Measurements from ENCODE around the gene DPH7.
"Not testable (repeated sequence)": the region's sequence is repeated elsewhere in the genome, so short reads cannot be mapped to it uniquely, and the experiment has no call there.

The DPH7 gene

GRCh38 chr9:137603879-137604278 lies 25.2 kb upstream of the DPH7 start:
- no peaks in the 10 kb centered on the region for H3K27me3 ChIP-seq (ENCODE audit: control insufficient read depth, insufficient read depth, low read length)
- peaks cover 22% of the 10 kb centered on the region for H3K4me1 ChIP-seq (ENCODE audit: control insufficient read depth, insufficient read depth, low read length)
- H3K4me3 ChIP-seq (ENCODE audit: low read length): no peak overlapping the region
- peaks cover 3% of the 10 kb centered on the region for H3K36me3 ChIP-seq (ENCODE audit: control insufficient read depth, insufficient read depth, low read length)
- H3K9ac ChIP-seq (ENCODE audit: low read length): no peak overlapping the region
- H3K9me3 ChIP-seq (ENCODE audit: control insufficient read depth, low read length): no peaks in the 10 kb centered on the region

DNA sequence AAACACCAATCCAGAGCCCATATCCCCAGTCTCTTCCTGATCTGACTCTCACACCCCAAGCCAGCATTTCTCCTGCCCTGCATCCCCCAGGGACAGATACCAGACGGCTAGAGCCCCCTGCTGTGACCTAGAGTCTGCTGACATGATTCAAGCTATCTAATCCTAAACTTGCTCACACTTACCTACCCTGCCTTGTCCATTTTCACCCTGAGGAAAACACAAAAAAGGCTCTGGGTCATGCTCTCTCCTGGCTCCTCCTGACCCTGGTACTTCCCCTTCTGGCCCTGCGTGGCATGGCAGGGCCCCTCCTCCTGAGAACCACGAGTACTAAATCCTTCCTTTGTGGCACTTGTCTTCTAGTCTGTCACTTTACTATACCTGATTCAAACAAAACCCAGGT lies 23.9 kb upstream of the DPH7 start:
- Histone ChIP-seq H3K4me1 (ENCODE audit: control insufficient read depth, insufficient read depth, low read length) (peaks cover 16% of the 10 kb centered on the region), H3K27me3 (ENCODE audit: control insufficient read depth, insufficient read depth, low read length) (no peaks in the 10 kb centered on the region), H3K9me3 (ENCODE audit: control insufficient read depth, low read length) (no peaks in the 10 kb centered on the region), H3K36me3 (ENCODE audit: control insufficient read depth, insufficient read depth, low read length) (no peaks in the 10 kb centered on the region), H3K9ac (ENCODE audit: low read length) (no peak overlapping the region), H3K4me3 (ENCODE audit: low read length) (no peak overlapping the region)

DNA sequence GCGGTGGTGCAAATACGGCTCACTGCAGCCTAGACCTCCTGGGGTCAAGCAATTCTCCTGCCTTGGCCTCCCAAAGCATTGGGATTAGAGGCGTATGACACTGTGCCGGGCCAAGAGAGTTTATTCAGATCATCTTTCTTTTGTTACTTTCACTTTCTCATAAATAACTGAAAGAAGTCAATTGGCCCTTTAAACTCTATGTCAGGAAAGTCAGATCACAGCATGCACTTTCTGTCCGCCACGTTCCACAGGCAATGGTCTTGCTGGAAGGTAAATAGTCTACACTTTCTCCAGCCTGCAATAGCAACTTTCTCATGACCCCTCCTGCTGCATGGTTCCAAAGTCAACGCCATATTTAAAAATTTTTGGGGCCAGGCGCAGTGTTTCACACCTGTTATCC lies 20.2 kb upstream of the DPH7 start:
- Histone ChIP-seq H3K9me3 (ENCODE audit: control insufficient read depth, low read length) (no peaks in the 10 kb centered on the region), H3K27me3 (ENCODE audit: control insufficient read depth, insufficient read depth, low read length) (no peaks in the 10 kb centered on the region), H3K36me3 (ENCODE audit: control insufficient read depth, insufficient read depth, low read length) (no peaks in the 10 kb centered on the region), H3K4me3 (ENCODE audit: low read length) (no peak overlapping the region), H3K4me1 (ENCODE audit: control insufficient read depth, insufficient read depth, low read length) (peaks cover 3% of the 10 kb centered on the region), H3K9ac (ENCODE audit: low read length) (no peak overlapping the region)

DNA sequence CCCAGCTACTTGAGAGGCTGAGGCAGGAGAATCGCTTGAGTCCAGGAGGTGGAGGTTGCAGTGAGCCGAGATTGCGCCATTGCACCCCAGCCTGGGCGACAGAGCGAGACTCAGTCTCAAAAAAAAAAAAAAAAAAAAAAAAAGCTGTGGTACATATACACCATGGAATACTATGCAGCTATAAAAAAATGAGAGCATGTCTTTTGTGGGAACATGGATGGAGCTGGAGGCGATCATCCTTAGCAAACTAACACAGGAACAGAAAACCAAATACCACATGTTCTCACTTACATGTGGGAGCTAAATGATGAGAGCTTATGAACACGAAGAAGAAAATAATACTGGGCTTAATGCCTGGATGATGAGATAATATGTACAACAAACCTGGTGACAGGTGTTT lies 17.9 kb upstream of the DPH7 start:
- not testable (repeated sequence) for H3K9me3 ChIP-seq (ENCODE audit: control insufficient read depth, low read length); H3K9ac ChIP-seq (ENCODE audit: low read length); H3K4me3 ChIP-seq (ENCODE audit: low read length); H3K27me3 ChIP-seq (ENCODE audit: control insufficient read depth, insufficient read depth, low read length); H3K36me3 ChIP-seq (ENCODE audit: control insufficient read depth, insufficient read depth, low read length)
- H3K4me1 ChIP-seq (ENCODE audit: control insufficient read depth, insufficient read depth, low read length): peaks cover 20% of the 10 kb centered on the region

- Histone ChIP-seq H3K9me3 (ENCODE audit: control insufficient read depth, low read length) (no peaks in the 10 kb centered on the region), H3K4me3 (ENCODE audit: low read length) (no peak overlapping the region), H3K9ac (ENCODE audit: low read length) (no peak overlapping the region), H3K27me3 (ENCODE audit: control insufficient read depth, insufficient read depth, low read length) (no peaks in the 10 kb centered on the region), H3K4me1 (ENCODE audit: control insufficient read depth, insufficient read depth, low read length) (peaks cover 31% of the 10 kb centered on the region), H3K36me3 (ENCODE audit: control insufficient read depth, insufficient read depth, low read length) (no peaks in the 10 kb centered on the region)
These were observed 14.5 kb upstream of the DPH7 start for GRCh38 chr9:137593176-137593575.

GRCh38 chr9:137592767-137593166 lies 14.0 kb upstream of the DPH7 start:
- Histone ChIP-seq H3K4me1 (ENCODE audit: control insufficient read depth, insufficient read depth, low read length) (peaks cover 31% of the 10 kb centered on the region), H3K9ac (ENCODE audit: low read length) (no peak overlapping the region)

GRCh38 chr9:137590469-137591383 lies 12.0 kb upstream of the DPH7 start, which contains the start of gene ZMYND19:
ZMYND19 (minus strand) TSS chr9:137590512; CDS start chr9:137590263, 249 bp downstream.
- Histone ChIP-seq H3K4me1 (ENCODE audit: control insufficient read depth, insufficient read depth, low read length) (peaks cover 31% of the 10 kb centered on the region), H3K27me3 (ENCODE audit: control insufficient read depth, insufficient read depth, low read length) (no peaks in the 10 kb centered on the region), H3K4me3 (ENCODE audit: low read length) (no peak within 1 kb of the TSS), H3K9ac (ENCODE audit: low read length) (peak within 1 kb of the TSS; percentile 64), H3K36me3 (ENCODE audit: control insufficient read depth, insufficient read depth, low read length) (peaks cover 4% of the 10 kb centered on the region), H3K9me3 (ENCODE audit: control insufficient read depth, low read length) (no peaks in the 10 kb centered on the region)

More at GRCh38 chr9:137592767-137593166, 14.0 kb upstream of the DPH7 start:
- Histone ChIP-seq H3K4me3 (ENCODE audit: low read length) (no peak overlapping the region), H3K9me3 (ENCODE audit: control insufficient read depth, low read length) (no peaks in the 10 kb centered on the region), H3K27me3 (ENCODE audit: control insufficient read depth, insufficient read depth, low read length) (no peaks in the 10 kb centered on the region), H3K36me3 (ENCODE audit: control insufficient read depth, insufficient read depth, low read length) (no peaks in the 10 kb centered on the region)

DNA sequence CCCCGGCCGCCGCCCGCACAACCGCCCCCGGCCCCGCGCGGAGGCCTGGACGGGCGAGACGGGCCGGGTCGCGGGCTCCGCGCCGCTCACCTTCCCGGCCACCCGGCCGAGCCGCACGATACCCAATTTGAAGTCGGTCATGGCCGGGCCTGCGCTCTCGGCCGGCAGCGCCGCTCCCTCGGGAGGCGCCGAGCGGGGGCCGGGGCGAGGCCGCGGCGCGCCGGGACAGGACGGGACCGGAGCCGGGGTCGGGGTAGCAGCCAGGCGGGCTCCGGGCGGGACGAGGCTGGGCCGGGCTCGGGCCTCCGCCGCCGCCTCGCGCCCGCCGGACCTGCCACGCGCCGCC lies 11.4 kb upstream of the DPH7 start:
- H3K4me3 ChIP-seq (ENCODE audit: low read length): no peak overlapping the region
- H3K9me3 ChIP-seq (ENCODE audit: control insufficient read depth, low read length): no peaks in the 10 kb centered on the region
- H3K4me1 ChIP-seq (ENCODE audit: control insufficient read depth, insufficient read depth, low read length): peaks cover 31% of the 10 kb centered on the region
- H3K9ac ChIP-seq (ENCODE audit: low read length): no peak overlapping the region
- H3K36me3 ChIP-seq (ENCODE audit: control insufficient read depth, insufficient read depth, low read length): peaks cover 4% of the 10 kb centered on the region
- H3K27me3 ChIP-seq (ENCODE audit: control insufficient read depth, insufficient read depth, low read length): no peaks in the 10 kb centered on the region

DNA sequence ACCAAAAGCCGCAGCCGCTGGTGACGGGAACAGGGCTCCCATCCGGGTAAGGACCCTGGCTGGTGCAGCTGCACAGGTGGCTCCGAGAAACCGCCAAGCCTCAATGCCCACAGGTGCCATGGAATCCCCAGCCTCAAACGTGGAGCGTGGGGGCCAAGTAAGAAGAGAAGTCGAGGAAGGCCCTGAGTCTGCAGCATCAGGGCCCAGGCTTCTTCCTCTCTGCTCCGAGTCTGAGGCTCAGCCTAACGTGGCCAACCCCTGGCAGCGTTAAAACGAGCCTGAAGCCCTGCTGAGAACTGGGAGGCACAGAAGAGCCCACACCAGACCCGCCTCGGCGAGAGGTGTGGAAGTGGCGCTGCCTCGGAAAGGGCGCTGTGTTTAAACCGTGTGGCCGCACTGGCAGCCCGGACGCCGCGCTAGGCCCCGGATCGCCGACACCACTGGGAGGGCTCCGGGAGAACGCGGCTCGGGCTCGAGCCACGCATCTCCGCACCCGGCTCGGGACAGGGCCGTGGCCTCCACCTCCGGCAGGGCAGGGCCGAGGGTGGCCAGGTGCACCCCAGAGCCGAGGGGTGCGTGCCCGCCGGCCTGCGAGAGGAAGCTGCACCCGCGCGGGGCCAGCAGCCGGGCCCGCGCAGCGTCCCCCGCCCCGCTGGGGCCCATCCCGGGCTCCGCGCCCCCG lies 10.9 kb upstream of the DPH7 start:
- Histone ChIP-seq H3K9me3 (ENCODE audit: control insufficient read depth, low read length) (no peaks in the 10 kb centered on the region), H3K9ac (ENCODE audit: low read length) (peak overlapping the region; percentile 63), H3K27me3 (ENCODE audit: control insufficient read depth, insufficient read depth, low read length) (no peaks in the 10 kb centered on the region), H3K4me1 (ENCODE audit: control insufficient read depth, insufficient read depth, low read length) (peaks cover 31% of the 10 kb centered on the region), H3K36me3 (ENCODE audit: control insufficient read depth, insufficient read depth, low read length) (peaks cover 4% of the 10 kb centered on the region), H3K4me3 (ENCODE audit: low read length) (no peak overlapping the region)

DNA sequence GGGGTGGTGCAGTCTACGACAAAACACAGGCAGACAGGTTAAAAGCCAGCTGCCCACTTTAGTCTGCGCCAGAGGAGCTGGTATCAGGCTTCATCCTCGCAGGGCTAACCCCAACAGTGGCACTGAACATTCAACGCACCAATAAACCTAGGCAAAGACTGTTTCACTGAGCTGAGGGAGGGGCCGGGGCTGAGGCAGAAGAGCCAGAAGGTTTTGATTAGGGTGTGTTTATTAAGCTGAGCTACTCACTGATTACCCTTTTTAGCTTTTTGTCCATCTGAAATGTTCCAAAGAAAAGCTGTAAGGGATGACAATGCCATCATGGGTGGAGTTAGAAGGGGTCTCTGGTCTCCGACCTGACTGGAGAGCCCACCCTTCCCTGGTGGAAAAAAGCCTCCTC lies 10.2 kb upstream of the DPH7 start:
- H3K9me3 ChIP-seq (ENCODE audit: control insufficient read depth, low read length): no peaks in the 10 kb centered on the region
- peaks cover 28% of the 10 kb centered on the region for H3K4me1 ChIP-seq (ENCODE audit: control insufficient read depth, insufficient read depth, low read length)
- peaks cover 4% of the 10 kb centered on the region for H3K36me3 ChIP-seq (ENCODE audit: control insufficient read depth, insufficient read depth, low read length)
- peak overlapping the region; percentile 63 for H3K9ac ChIP-seq (ENCODE audit: low read length)
- H3K27me3 ChIP-seq (ENCODE audit: control insufficient read depth, insufficient read depth, low read length): no peaks in the 10 kb centered on the region
- no peak overlapping the region for H3K4me3 ChIP-seq (ENCODE audit: low read length)

GRCh38 chr9:137588311-137588710 lies 9.6 kb upstream of the DPH7 start:
- Histone ChIP-seq H3K36me3 (ENCODE audit: control insufficient read depth, insufficient read depth, low read length) (peaks cover 4% of the 10 kb centered on the region), H3K9ac (ENCODE audit: low read length) (no peak overlapping the region), H3K9me3 (ENCODE audit: control insufficient read depth, low read length) (no peaks in the 10 kb centered on the region), H3K4me3 (ENCODE audit: low read length) (no peak overlapping the region), H3K4me1 (ENCODE audit: control insufficient read depth, insufficient read depth, low read length) (peaks cover 22% of the 10 kb centered on the region), H3K27me3 (ENCODE audit: control insufficient read depth, insufficient read depth, low read length) (no peaks in the 10 kb centered on the region)

DNA sequence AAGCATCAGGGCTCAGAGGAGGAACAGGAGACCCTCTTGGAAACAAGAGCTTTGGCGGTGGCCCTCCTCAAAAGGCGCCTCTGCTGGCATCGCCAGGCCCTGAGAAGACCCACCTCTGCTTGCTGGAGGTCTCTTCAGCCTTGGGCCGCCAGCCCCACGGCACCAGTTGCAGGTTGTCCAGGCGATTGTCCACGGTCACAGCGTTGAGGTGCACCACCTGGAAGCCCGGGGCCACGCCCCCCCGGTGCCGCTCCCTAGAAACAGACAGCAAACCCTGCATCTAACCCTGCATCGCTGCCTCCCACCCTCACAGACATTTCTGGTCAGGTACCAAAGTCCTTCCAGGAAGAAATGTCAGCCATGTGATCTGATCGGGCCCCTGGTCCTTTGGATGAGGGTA lies 8.1 kb upstream of the DPH7 start:
- no peak overlapping the region for H3K4me3 ChIP-seq (ENCODE audit: low read length)
- H3K4me1 ChIP-seq (ENCODE audit: control insufficient read depth, insufficient read depth, low read length): peaks cover 11% of the 10 kb centered on the region
- no peak overlapping the region for H3K9ac ChIP-seq (ENCODE audit: low read length)
- H3K36me3 ChIP-seq (ENCODE audit: control insufficient read depth, insufficient read depth, low read length): peaks cover 4% of the 10 kb centered on the region
- no peaks in the 10 kb centered on the region for H3K9me3 ChIP-seq (ENCODE audit: control insufficient read depth, low read length)
- H3K27me3 ChIP-seq (ENCODE audit: control insufficient read depth, insufficient read depth, low read length): no peaks in the 10 kb centered on the region
